Measurements from ENCODE around the gene YTHDF2. TPM values are rescaled to one million over a fixed set of nuclear protein-coding genes. Genes with fewer than 3 reads are reported as not detected.

Gene YTHDF2
- total and polyA plus RNA-seq, 2 donors from 2014 or later: 38.2 to 61.0 TPM

DNA sequence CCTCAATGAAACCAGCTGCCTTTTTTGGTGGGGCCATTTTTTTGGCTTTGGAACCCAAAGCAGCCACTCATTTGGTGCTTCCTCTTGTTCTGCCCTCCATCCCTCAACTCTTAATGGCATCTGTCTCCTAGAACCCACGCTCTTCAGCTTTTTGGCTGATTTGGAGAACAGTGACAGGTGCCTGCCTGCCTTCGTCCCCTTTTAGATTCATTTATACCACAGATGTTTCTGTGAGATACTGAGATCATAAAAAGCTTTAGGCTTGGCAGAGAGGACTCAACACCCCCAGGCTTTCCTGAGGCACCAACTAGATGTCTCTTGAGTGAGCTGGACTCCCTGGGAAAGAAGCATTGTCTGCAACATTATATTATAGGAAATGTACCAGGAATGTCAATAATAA, 20.4 kb upstream of the YTHDF2 start:
- DNase-seq (no peak), FAIRE-seq (no peak)
- H3K4me3 ChIP-seq (ENCODE audit: low read length in 3 of 3): no peak overlapping the region
- H3K9me3 ChIP-seq (ENCODE audit: control insufficient read depth in 2 of 3, insufficient read depth in 1 of 3, low read length in 3 of 3): no peaks in the 10 kb centered on the region
- TF ChIP-seq, protein P1, sequence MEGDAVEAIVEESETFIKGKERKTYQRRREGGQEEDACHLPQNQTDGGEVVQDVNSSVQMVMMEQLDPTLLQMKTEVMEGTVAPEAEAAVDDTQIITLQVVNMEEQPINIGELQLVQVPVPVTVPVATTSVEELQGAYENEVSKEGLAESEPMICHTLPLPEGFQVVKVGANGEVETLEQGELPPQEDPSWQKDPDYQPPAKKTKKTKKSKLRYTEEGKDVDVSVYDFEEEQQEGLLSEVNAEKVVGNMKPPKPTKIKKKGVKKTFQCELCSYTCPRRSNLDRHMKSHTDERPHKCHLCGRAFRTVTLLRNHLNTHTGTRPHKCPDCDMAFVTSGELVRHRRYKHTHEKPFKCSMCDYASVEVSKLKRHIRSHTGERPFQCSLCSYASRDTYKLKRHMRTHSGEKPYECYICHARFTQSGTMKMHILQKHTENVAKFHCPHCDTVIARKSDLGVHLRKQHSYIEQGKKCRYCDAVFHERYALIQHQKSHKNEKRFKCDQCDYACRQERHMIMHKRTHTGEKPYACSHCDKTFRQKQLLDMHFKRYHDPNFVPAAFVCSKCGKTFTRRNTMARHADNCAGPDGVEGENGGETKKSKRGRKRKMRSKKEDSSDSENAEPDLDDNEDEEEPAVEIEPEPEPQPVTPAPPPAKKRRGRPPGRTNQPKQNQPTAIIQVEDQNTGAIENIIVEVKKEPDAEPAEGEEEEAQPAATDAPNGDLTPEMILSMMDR (IDR thresholded peaks at IDR 0.05; ENCODE audit: borderline replicate concordance, extremely low read depth, insufficient read depth): no peak
- H3K9ac ChIP-seq (ENCODE audit: low read length in 3 of 3): no peak overlapping the region
- H3K27ac ChIP-seq (ENCODE audit: low read depth in 2 of 2, low read length in 2 of 2): no peak overlapping the region
- intact Hi-C loops (cut with DNase I): no loop called here
- no peaks in the 10 kb centered on the region for H3K27me3 ChIP-seq (ENCODE audit: control insufficient read depth, insufficient read depth, low read length)
- H3K4me1 ChIP-seq (ENCODE audit: control insufficient read depth in 2 of 3, insufficient read depth in 2 of 3, low read depth in 1 of 3, low read length in 3 of 3): no peaks in the 10 kb centered on the region
- H3K36me3 ChIP-seq (ENCODE audit: control insufficient read depth in 2 of 3, insufficient read depth in 3 of 3, low read length in 3 of 3): peaks cover 2 to 11% (median 4%) of the 10 kb centered on the region in 3 donors

DNA sequence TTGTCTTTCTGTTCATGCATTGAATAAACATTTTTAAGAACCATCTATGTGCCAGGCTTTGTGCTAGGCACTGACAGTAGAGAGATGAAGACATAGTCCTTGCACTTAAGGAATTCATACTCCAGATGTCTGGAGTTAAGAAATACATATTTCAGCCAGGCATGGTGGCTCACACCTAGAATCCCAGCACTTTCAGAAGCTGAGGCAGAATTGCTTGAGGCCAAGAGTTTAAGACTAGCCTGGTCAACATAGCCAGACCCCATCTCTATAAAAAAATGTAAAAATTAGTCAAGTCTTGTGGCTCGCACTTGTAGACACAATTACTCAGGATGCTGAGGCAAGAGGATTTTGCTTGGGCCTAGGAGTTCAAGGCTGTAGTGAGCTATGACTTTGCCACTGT, 18.6 kb upstream of the YTHDF2 start:
- Histone ChIP-seq H3K9ac (ENCODE audit: low read length in 3 of 3) (no peak overlapping the region), H3K27ac (ENCODE audit: low read depth in 2 of 2, low read length in 2 of 2) (no peak overlapping the region), H3K9me3 (ENCODE audit: control insufficient read depth in 2 of 3, insufficient read depth in 1 of 3, low read length in 3 of 3) (no peaks in the 10 kb centered on the region), H3K4me3 (ENCODE audit: low read length in 3 of 3) (no peak overlapping the region), H3K4me1 (ENCODE audit: control insufficient read depth in 2 of 3, insufficient read depth in 2 of 3, low read depth in 1 of 3, low read length in 3 of 3) (no peaks in the 10 kb centered on the region), H3K27me3 (ENCODE audit: control insufficient read depth, insufficient read depth, low read length) (no peaks in the 10 kb centered on the region), H3K36me3 (ENCODE audit: control insufficient read depth in 2 of 3, insufficient read depth in 3 of 3, low read length in 3 of 3) (peaks cover 0 to 4% (median 2%) of the 10 kb centered on the region in 3 donors)
- DNase-seq: no peak
- intact Hi-C loops (cut with DNase I): no loop called here
- TF ChIP-seq, protein P1 (IDR thresholded peaks at IDR 0.05; ENCODE audit: borderline replicate concordance, extremely low read depth, insufficient read depth): no peak
- no peak for FAIRE-seq

DNA sequence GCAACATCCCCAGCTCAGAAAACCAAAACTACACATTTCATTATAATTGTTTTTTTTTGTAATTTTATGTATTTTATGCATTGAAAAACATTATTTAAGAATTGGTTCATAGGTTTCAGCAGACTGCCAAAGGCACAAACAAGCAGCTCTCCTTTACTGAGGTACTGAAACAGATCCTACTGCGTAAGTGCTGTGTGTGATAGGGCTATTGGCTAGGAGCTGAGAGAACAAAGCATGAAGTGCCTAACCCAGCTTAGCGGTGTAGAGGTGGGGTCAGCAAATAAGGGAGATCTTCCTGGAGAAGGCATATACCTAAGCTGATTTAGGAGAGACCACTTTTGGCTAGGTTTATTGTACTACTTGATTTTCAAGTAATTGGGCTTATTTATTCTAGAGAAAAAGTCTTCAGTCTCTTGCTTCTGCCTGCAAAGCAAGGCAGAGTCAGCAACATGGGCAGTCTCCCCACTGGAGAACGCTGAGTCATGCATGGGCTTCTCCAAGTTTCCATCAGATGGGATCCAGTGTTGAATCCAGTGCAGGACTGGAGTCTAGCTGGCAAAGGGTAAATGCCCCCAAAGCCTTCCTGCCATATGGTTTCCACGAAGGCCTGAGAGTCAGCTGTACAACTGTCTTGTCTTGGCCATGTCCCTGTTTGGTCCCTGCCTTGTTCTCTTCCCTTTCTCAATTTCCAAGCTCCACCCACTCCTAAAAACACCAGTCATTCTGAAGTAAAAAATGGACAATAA, 18.0 kb upstream of the YTHDF2 start:
- intact Hi-C loops (cut with DNase I): no loop called here
- no peak overlapping the region for H3K27ac ChIP-seq (ENCODE audit: low read depth in 2 of 2, low read length in 2 of 2)
- H3K9ac ChIP-seq (ENCODE audit: low read length in 3 of 3): no peak overlapping the region
- no peak overlapping the region for H3K4me3 ChIP-seq (ENCODE audit: low read length in 3 of 3)
- peaks cover 0 to 4% (median 2%) of the 10 kb centered on the region in 3 donors for H3K36me3 ChIP-seq (ENCODE audit: control insufficient read depth in 2 of 3, insufficient read depth in 3 of 3, low read length in 3 of 3)
- no peak for DNase-seq
- H3K4me1 ChIP-seq (ENCODE audit: control insufficient read depth in 2 of 3, insufficient read depth in 2 of 3, low read depth in 1 of 3, low read length in 3 of 3): no peaks in the 10 kb centered on the region
- no peaks in the 10 kb centered on the region for H3K27me3 ChIP-seq (ENCODE audit: control insufficient read depth, insufficient read depth, low read length)
- H3K9me3 ChIP-seq (ENCODE audit: control insufficient read depth in 2 of 3, insufficient read depth in 1 of 3, low read length in 3 of 3): no peaks in the 10 kb centered on the region
- no peak for FAIRE-seq
- TF ChIP-seq, protein P1 (IDR thresholded peaks at IDR 0.05; ENCODE audit: borderline replicate concordance, extremely low read depth, insufficient read depth): no peak

DNA sequence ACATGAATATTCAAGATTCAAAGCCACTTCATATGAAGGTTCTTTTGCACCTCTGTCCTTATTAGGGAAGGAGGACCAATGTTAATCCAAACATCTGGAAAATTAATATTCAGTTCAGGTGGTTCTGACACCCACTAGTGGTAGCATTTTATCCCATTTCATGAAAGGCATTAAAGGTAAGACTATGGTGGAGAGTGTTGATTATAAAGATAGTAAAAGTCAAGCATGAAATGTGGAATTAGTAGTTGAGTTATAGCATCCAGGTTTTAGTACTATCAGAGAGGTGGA, 17.5 kb upstream of the YTHDF2 start:
- TF ChIP-seq, protein P1 (IDR thresholded peaks at IDR 0.05; ENCODE audit: borderline replicate concordance, extremely low read depth, insufficient read depth): no peak
- Histone ChIP-seq H3K4me3 (ENCODE audit: low read length in 3 of 3) (no peak overlapping the region), H3K9me3 (ENCODE audit: control insufficient read depth in 2 of 3, insufficient read depth in 1 of 3, low read length in 3 of 3) (no peaks in the 10 kb centered on the region), H3K4me1 (ENCODE audit: control insufficient read depth in 2 of 3, insufficient read depth in 2 of 3, low read depth in 1 of 3, low read length in 3 of 3) (no peaks in the 10 kb centered on the region), H3K9ac (ENCODE audit: low read length in 3 of 3) (no peak overlapping the region), H3K27me3 (ENCODE audit: control insufficient read depth, insufficient read depth, low read length) (no peaks in the 10 kb centered on the region), H3K36me3 (ENCODE audit: control insufficient read depth in 2 of 3, insufficient read depth in 3 of 3, low read length in 3 of 3) (peaks cover 0 to 2% (median 2%) of the 10 kb centered on the region in 3 donors), H3K27ac (ENCODE audit: low read depth in 2 of 2, low read length in 2 of 2) (no peak overlapping the region)
- no peak for FAIRE-seq
- DNase-seq: no peak
- intact Hi-C loops (cut with DNase I): no loop called here
